DOHH2 (cell line): Measurements from ENCODE around the gene OTUD6A.

Experiments
- EZH2phosphoT487 ChIP-seq: fragments of 200-600 bp; sonication (generic); IDR thresholded peaks from 2 replicates; pipeline ENCODE4 v1.6.1; 2017; ENCODE audit warnings: borderline replicate concordance, mild to moderate bottlenecking, antibody characterized with exemption, low read length, moderate library complexity, mixed read lengths
- TF ChIP-seq, protein P1 (sequence below): fragments of 200-600 bp; sonication (generic); IDR thresholded peaks from one replicate; pipeline ENCODE4 v1.5.1; 2014; ENCODE audit warnings: antibody characterized with exemption, mild to moderate bottlenecking, low read depth, low read length; ENCODE audit not compliant: poor library complexity, severe bottlenecking

- TF ChIP-seq, protein P1, sequence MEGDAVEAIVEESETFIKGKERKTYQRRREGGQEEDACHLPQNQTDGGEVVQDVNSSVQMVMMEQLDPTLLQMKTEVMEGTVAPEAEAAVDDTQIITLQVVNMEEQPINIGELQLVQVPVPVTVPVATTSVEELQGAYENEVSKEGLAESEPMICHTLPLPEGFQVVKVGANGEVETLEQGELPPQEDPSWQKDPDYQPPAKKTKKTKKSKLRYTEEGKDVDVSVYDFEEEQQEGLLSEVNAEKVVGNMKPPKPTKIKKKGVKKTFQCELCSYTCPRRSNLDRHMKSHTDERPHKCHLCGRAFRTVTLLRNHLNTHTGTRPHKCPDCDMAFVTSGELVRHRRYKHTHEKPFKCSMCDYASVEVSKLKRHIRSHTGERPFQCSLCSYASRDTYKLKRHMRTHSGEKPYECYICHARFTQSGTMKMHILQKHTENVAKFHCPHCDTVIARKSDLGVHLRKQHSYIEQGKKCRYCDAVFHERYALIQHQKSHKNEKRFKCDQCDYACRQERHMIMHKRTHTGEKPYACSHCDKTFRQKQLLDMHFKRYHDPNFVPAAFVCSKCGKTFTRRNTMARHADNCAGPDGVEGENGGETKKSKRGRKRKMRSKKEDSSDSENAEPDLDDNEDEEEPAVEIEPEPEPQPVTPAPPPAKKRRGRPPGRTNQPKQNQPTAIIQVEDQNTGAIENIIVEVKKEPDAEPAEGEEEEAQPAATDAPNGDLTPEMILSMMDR: no peak
- TF ChIP-seq EZH2phosphoT487: no peak
These were observed 22.5 kb upstream of the OTUD6A start for GRCh38 chrX:70039758-70040157.
